Measurements from ENCODE around the gene SZRD1.

Gene SZRD1

GRCh38 chr1:16442941-16443340 lies 75.9 kb downstream of the SZRD1 start (continued):
- TF ChIP-seq ZC3H10 (CRISPR knock-in tag; IDR thresholded peaks at IDR 0.05): no peak
- no peak for TF ChIP-seq ZNF8 (CRISPR knock-in tag; IDR thresholded peaks at IDR 0.05)
- no peak for TF ChIP-seq SNAI2 (CRISPR knock-in tag; IDR thresholded peaks at IDR 0.05)
- TF ChIP-seq GLIS3 (CRISPR knock-in tag; IDR thresholded peaks at IDR 0.05): no peak
- no peak for TF ChIP-seq CSDC2 (CRISPR knock-in tag; IDR thresholded peaks at IDR 0.05)
- TF ChIP-seq, protein P1, sequence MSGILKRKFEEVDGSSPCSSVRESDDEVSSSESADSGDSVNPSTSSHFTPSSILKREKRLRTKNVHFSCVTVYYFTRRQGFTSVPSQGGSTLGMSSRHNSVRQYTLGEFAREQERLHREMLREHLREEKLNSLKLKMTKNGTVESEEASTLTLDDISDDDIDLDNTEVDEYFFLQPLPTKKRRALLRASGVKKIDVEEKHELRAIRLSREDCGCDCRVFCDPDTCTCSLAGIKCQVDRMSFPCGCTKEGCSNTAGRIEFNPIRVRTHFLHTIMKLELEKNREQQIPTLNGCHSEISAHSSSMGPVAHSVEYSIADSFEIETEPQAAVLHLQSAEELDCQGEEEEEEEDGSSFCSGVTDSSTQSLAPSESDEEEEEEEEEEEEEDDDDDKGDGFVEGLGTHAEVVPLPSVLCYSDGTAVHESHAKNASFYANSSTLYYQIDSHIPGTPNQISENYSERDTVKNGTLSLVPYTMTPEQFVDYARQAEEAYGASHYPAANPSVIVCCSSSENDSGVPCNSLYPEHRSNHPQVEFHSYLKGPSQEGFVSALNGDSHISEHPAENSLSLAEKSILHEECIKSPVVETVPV (CRISPR knock-in tag; IDR thresholded peaks at IDR 0.05): no peak
- no peak for TF ChIP-seq TCF4 (CRISPR knock-in tag; IDR thresholded peaks at IDR 0.05; ENCODE audit: borderline replicate concordance)

DNA sequence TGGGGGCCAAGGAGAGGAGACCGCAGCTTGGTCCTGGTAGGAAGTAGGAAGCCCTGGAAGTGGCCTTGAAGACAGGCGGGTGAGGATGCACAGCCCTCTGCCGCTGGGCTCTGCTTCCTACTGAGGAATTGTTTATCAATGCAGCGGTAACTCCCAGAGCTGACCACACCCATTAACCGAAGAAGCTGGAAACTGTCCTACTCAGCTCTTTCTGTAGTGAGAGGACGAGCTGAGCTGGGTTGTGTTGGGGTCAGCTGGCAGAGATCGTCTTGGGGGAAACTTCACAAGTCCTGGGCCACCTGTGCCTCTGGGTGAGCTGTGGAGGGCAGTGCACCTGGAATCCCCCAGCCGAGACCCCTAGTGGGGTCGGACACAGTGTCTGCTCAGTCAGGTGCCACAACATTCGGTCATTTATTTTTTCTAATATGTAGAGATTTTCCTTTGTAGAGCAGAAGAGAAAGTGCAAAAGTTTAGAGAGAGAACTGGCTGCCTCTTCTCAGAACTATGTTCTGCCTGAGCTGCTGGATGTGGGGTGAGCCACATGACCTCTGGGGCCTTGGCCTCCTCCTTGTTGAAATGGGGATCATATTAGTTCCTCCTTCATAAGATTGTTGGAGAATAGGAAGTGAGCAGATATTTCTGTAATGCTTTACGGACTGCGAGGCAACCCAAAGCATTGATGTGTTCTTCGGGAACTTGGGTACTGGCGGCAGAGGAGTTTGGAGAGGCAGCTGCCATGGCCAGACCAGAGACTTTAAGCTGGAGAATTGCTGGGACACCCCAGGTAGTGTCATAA lies 77.1 kb downstream of the SZRD1 start:
- ATAC-seq: no peak
- no peak for TF ChIP-seq ZNF8 (CRISPR knock-in tag; IDR thresholded peaks at IDR 0.05)
- no peak for TF ChIP-seq ARNTL (CRISPR knock-in tag; IDR thresholded peaks at IDR 0.05; ENCODE audit: borderline replicate concordance, low read depth)
- no peak for TF ChIP-seq TCF4 (CRISPR knock-in tag; IDR thresholded peaks at IDR 0.05; ENCODE audit: borderline replicate concordance)
- TF ChIP-seq ZNF565 (CRISPR knock-in tag; conservative IDR thresholded peaks at IDR 0.05; ENCODE audit: low read depth): no peak
- no peak for TF ChIP-seq SNAI2 (CRISPR knock-in tag; IDR thresholded peaks at IDR 0.05)
- TF ChIP-seq ZC3H10 (CRISPR knock-in tag; IDR thresholded peaks at IDR 0.05): no peak
- no peak for TF ChIP-seq TSHZ2 (CRISPR knock-in tag; IDR thresholded peaks at IDR 0.05)
- TF ChIP-seq, protein P1 (CRISPR knock-in tag; IDR thresholded peaks at IDR 0.05): no peak
- TF ChIP-seq, protein P2, sequence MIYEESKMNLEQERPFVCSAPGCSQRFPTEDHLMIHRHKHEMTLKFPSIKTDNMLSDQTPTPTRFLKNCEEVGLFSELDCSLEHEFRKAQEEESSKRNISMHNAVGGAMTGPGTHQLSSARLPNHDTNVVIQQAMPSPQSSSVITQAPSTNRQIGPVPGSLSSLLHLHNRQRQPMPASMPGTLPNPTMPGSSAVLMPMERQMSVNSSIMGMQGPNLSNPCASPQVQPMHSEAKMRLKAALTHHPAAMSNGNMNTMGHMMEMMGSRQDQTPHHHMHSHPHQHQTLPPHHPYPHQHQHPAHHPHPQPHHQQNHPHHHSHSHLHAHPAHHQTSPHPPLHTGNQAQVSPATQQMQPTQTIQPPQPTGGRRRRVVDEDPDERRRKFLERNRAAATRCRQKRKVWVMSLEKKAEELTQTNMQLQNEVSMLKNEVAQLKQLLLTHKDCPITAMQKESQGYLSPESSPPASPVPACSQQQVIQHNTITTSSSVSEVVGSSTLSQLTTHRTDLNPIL (CRISPR knock-in tag; IDR thresholded peaks at IDR 0.05; ENCODE audit: low read depth): no peak
- no peak for TF ChIP-seq ZFP30 (CRISPR knock-in tag; IDR thresholded peaks at IDR 0.05)
- TF ChIP-seq ISL1 (CRISPR knock-in tag; IDR thresholded peaks at IDR 0.05): no peak
- TF ChIP-seq PPARA (CRISPR knock-in tag; IDR thresholded peaks at IDR 0.05; ENCODE audit: borderline replicate concordance): no peak
- no peak for TF ChIP-seq ESRRG (CRISPR knock-in tag; IDR thresholded peaks at IDR 0.05)
- TF ChIP-seq PATZ1 (CRISPR knock-in tag; IDR thresholded peaks at IDR 0.05; ENCODE audit: borderline replicate concordance): no peak
- no peak for TF ChIP-seq BACH2 (CRISPR knock-in tag; IDR thresholded peaks at IDR 0.05; ENCODE audit: borderline replicate concordance)
- no peak for TF ChIP-seq ZNF70 (CRISPR knock-in tag; IDR thresholded peaks at IDR 0.05)

- no peak for ATAC-seq
- TF ChIP-seq CSDC2 (CRISPR knock-in tag; IDR thresholded peaks at IDR 0.05): no peak
- TF ChIP-seq, protein P3, sequence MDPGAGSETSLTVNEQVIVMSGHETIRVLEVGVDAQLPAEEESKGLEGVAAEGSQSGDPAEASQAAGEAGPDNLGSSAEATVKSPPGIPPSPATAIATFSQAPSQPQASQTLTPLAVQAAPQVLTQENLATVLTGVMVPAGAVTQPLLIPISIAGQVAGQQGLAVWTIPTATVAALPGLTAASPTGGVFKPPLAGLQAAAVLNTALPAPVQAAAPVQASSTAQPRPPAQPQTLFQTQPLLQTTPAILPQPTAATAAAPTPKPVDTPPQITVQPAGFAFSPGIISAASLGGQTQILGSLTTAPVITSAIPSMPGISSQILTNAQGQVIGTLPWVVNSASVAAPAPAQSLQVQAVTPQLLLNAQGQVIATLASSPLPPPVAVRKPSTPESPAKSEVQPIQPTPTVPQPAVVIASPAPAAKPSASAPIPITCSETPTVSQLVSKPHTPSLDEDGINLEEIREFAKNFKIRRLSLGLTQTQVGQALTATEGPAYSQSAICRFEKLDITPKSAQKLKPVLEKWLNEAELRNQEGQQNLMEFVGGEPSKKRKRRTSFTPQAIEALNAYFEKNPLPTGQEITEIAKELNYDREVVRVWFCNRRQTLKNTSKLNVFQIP (CRISPR knock-in tag; IDR thresholded peaks at IDR 0.05; ENCODE audit: borderline replicate concordance, low read depth): no peak
- TF ChIP-seq ZNF565 (CRISPR knock-in tag; conservative IDR thresholded peaks at IDR 0.05; ENCODE audit: low read depth): no peak
- TF ChIP-seq ZFP3 (CRISPR knock-in tag; IDR thresholded peaks at IDR 0.05): no peak
- no peak for TF ChIP-seq RARB (CRISPR knock-in tag; IDR thresholded peaks at IDR 0.05)
- no peak for TF ChIP-seq ARNTL (CRISPR knock-in tag; IDR thresholded peaks at IDR 0.05; ENCODE audit: borderline replicate concordance, low read depth)
- no peak for TF ChIP-seq ISL1 (CRISPR knock-in tag; IDR thresholded peaks at IDR 0.05)
- no peak for TF ChIP-seq TCF4 (CRISPR knock-in tag; IDR thresholded peaks at IDR 0.05; ENCODE audit: borderline replicate concordance)
- no peak for TF ChIP-seq PPARA (CRISPR knock-in tag; IDR thresholded peaks at IDR 0.05; ENCODE audit: borderline replicate concordance)
- TF ChIP-seq, protein P1 (CRISPR knock-in tag; IDR thresholded peaks at IDR 0.05): no peak
- no peak for TF ChIP-seq SNAI2 (CRISPR knock-in tag; IDR thresholded peaks at IDR 0.05)
- TF ChIP-seq ZC3H10 (CRISPR knock-in tag; IDR thresholded peaks at IDR 0.05): no peak
- no peak for TF ChIP-seq ESRRG (CRISPR knock-in tag; IDR thresholded peaks at IDR 0.05)
- TF ChIP-seq ZNF70 (CRISPR knock-in tag; IDR thresholded peaks at IDR 0.05): no peak
- TF ChIP-seq ZFP30 (CRISPR knock-in tag; IDR thresholded peaks at IDR 0.05): no peak
Measured at GRCh38 chr1:16445052-16445451, 78.0 kb downstream of the SZRD1 start.

All from SK-N-SH treated with all-trans-retinoic acid at 6 μM for 48 hours (cell line).